GM21723 (cell line): ENCODE results near the gene IFNW1.

Experiments
- ATAC-seq: cut with Tn5 transposase; IDR thresholded peaks from one replicate; pipeline ENCODE4 v1.9.1; 2021; ENCODE audit warnings: mild to moderate bottlenecking, moderate library complexity; ENCODE audit not compliant: unreplicated experiment

The IFNW1 gene

DNA sequence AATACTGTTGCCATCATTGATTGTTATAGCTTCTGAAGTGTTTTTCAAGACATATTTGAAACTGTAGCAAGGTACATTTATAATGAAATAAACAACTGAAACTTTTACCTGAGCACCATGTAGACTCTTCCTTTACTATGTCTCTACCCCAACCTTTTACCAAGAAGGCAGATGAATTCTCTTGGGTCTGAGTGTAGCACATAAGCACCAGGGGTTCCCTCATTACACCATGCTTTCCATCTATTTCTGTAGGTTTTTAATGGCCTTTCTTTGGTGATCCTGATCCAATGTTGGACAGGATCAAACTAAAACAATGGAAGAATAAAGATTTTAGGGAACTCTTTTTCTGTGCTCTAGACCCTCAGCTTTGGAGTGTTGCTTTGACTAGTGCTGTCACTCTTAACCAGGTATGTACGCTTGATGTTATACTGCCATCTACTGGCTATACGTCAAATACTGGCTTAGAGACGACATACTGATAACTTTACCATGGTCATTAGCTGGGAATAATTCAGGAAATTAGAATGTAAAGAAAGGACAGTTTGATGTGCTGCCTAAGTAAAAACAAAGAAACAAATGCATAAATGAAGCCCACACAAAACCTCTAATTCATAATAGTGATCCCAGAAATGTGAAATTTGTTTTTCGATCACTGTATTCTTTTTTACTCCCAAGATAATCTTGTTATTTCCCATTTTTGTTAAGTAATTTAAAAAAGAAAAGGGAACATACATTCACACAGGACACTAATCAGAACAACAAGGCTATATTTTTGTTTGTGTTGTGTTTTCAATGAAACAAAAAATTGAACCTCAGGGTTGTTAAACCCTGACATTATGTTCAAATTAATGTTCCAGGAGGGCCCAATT is 30.7 kb downstream of the IFNW1 start:
- ATAC-seq = peak; percentile 98

DNA sequence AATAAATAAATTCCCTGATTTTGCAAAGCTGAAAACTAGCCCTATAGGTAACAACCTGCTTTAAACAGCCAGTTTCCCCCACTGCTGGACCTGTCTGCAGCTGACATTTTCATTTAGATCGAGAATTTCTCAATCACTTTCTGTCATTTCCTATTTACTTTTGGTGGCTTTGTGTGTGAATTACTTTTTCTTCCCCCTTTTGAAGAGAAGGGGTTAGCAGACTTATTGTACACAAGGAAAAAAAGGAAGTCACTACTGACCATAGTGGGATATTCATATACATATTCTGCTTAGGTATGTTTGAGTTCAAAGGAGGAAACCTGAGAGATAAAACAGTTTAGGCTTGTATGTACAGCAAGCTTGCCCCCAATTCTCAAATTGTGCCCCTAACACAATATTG is 36.8 kb downstream of the IFNW1 start:
- no peak for ATAC-seq

DNA sequence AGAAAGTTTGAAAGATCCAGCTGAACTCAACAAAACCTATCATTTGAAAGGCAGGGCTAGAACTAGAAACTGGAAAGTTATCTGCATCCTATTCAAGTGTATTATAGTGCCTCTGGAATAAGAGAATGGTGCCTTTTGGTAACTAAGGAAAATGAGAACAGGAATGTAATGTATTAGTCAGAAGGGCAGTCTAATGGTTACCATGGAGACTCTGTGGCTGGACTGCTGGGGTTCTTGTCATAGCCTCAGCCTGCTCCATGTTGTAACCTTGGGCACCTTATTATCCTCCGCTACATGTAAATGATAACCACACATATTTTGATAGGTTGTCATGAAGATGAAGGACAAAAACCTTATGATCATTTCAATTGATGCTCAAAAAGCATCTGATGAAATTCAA is 39.3 kb downstream of the IFNW1 start:
- ATAC-seq = no peak

- no peak for ATAC-seq
These were observed 43.8 kb downstream of the IFNW1 start for GRCh38 chr9:21097817-21098216.

DNA sequence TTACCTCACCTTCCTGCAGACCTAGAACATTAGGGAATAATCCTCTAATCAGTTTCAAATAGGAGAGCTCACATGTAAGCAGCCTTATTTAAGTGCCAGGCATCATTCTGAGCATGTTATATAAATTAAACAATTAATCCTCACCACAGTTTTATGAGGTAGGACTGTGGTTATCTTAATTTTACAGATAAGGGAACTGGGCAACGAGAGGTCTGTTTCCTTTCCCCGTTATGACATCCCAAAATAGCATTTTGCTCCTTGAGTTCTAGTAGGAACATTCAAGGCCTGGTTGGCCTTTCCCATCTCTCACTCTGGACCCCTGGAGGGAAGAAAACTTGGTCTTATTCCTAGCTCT is 44.8 kb downstream of the IFNW1 start:
- peak; percentile 7 for ATAC-seq

- ATAC-seq = peak; percentile 93
These were observed 45.3 kb downstream of the IFNW1 start for GRCh38 chr9:21096172-21096900.

GRCh38 chr9:21095561-21095960 is 46.1 kb downstream of the IFNW1 start:
- no peak for ATAC-seq
